PC-3 (cell line): ENCODE results near the gene PIGH. TPM values are rescaled to one million over a fixed set of nuclear protein-coding genes. Genes with fewer than 3 reads are reported as not detected.

ENCODE experiments used
- ATAC-seq: fragments of 200-7000 bp; cut with Tn5 transposase; 2 replicates; pipeline ENCODE4 v1.9.1; 2020; ENCODE audit warnings: mild to moderate bottlenecking, moderate library complexity
- BruUV-seq: library from RNA; stranded (reverse); fragments of 400-500 nt; replicated peaks from 2 replicates; lab custom pipeline; 2021; lab: Mats Ljungman, UMichigan
- CTCF ChIA-PET: fragments of 300-600 bp; sonication (Branson Sonifier 250); formaldehyde crosslinking; loops from one replicate; lab custom pipeline; 2022; ENCODE audit warnings: antibody characterized with exemption; lab: Charles Lee
- POLR2A ChIA-PET: fragments of 300-600 bp; sonication (Branson Sonifier 250); formaldehyde crosslinking; loops from one replicate; lab custom pipeline; 2022; ENCODE audit warnings: antibody characterized with exemption; ENCODE audit not compliant: unreplicated experiment; lab: Charles Lee
- DNase-seq: peaks from one replicate; pipeline ENCODE4 v3.0.0-alpha.2; 2015
- H2AFZ ChIP-seq: fragments of 300-600 bp; sonication (generic); 2 replicates; pipeline ENCODE4 v1.6.0; 2016; ENCODE audit warnings: antibody characterized with exemption, low read length
- H3F3A ChIP-seq: fragments of 300-600 bp; sonication (generic); one replicate; pipeline ENCODE4 v1.6.0; 2017; ENCODE audit warnings: antibody characterized with exemption, low read length, control low read depth, mild to moderate bottlenecking; ENCODE audit not compliant: unreplicated experiment
- H3K27ac ChIP-seq: fragments of 300-600 bp; sonication (generic); 2 replicates; pipeline ENCODE4 v1.5.1; 2016; ENCODE audit warnings: mild to moderate bottlenecking, low read length
- H3K27me3 ChIP-seq: fragments of 300-600 bp; sonication (generic); 2 replicates; pipeline ENCODE4 v1.6.1; 2016; ENCODE audit warnings: low read length, mixed read lengths
- H3K36me3 ChIP-seq: fragments of 300-600 bp; sonication (generic); 2 replicates; pipeline ENCODE4 v1.6.1; 2016; ENCODE audit warnings: low read depth, mixed run types, low read length, mixed read lengths
- H3K4me1 ChIP-seq: fragments of 300-600 bp; sonication (generic); 2 replicates; pipeline ENCODE4 v1.5.1; 2016; ENCODE audit warnings: low read length; ENCODE audit not compliant: insufficient read depth
- H3K4me2 ChIP-seq: fragments of 300-600 bp; sonication (generic); 2 replicates; pipeline ENCODE4 v1.6.0; 2016; ENCODE audit warnings: low read length
- H3K4me3 ChIP-seq: fragments of 300-600 bp; sonication (generic); 2 replicates; pipeline ENCODE4 v1.5.1; 2016; ENCODE audit warnings: mild to moderate bottlenecking, low read length, mixed read lengths
- H3K79me2 ChIP-seq: fragments of 300-600 bp; sonication (generic); 2 replicates; pipeline ENCODE4 v1.6.1; 2017; ENCODE audit warnings: low read length, mixed read lengths
- H3K9ac ChIP-seq: fragments of 300-600 bp; sonication (generic); 2 replicates; pipeline ENCODE4 v1.6.0; 2016; ENCODE audit warnings: mild to moderate bottlenecking, low read length
- H3K9me2 ChIP-seq: fragments of 300-600 bp; sonication (generic); replicated peaks from 2 replicates; pipeline ENCODE4 v1.6.1; 2016; ENCODE audit warnings: mixed run types, low read length, mixed read lengths
- H3K9me3 ChIP-seq: fragments of 300-600 bp; sonication (generic); 2 replicates; pipeline ENCODE4 v1.6.1; 2016; ENCODE audit warnings: low read length, mixed read lengths
- H4K20me1 ChIP-seq: fragments of 300-600 bp; sonication (generic); 2 replicates; pipeline ENCODE4 v1.6.1; 2016; ENCODE audit warnings: low read length, mixed read lengths
- CTCF ChIP-seq: fragments of 300-600 bp; sonication (generic); conservative IDR thresholded peaks from 2 replicates; pipeline ENCODE4 v1.5.1; 2017; ENCODE audit warnings: antibody characterized with exemption, low read depth, mild to moderate bottlenecking, low read length
- EZH2 ChIP-seq: fragments of 300-600 bp; sonication (generic); IDR thresholded peaks from one replicate; pipeline ENCODE4 v1.6.1; 2017; ENCODE audit warnings: antibody characterized with exemption, mild to moderate bottlenecking, low read length; ENCODE audit not compliant: unreplicated experiment
- EZH2phosphoT487 ChIP-seq: fragments of 300-600 bp; sonication (generic); IDR thresholded peaks from 2 replicates; pipeline ENCODE4 v1.6.1; 2018; ENCODE audit warnings: mild to moderate bottlenecking, antibody characterized with exemption, low read length, borderline replicate concordance
- intact Hi-C: fragments of 100-400 bp; cut with micrococcal nuclease; formaldehyde crosslinking; loops from 2 replicates; pipeline ENCODE4 v1.9.0; 2023
- total RNA-seq: library from RNA; depleted of rRNA; stranded (reverse); fragments of >200 nt; gene quantifications from 2 replicates; pipeline ENCODE4 v1.2.3, GENCODE V29; 2014

The PIGH gene
- total RNA-seq, 1 experiment from 2014 or later: 66.4 TPM

GRCh38 chr14:67641902-67642749 lies 42.1 kb upstream of the PIGH start:
- Histone ChIP-seq H2AFZ (no peak overlapping the region), H3K79me2 (no peaks in the 10 kb centered on the region), H4K20me1 (no peaks in the 10 kb centered on the region), H3K27me3 (no peaks in the 10 kb centered on the region), H3F3A (no peaks in the 10 kb centered on the region), H3K9ac (no peak overlapping the region), H3K9me3 (no peaks in the 10 kb centered on the region), H3K4me1 (no peaks in the 10 kb centered on the region), H3K9me2 (no peaks in the 10 kb centered on the region), H3K27ac (no peak overlapping the region), H3K36me3 (peaks cover under 1% of the 10 kb centered on the region; the same call in 1 of the 2 replicates), H3K4me3 (no peak overlapping the region), H3K4me2 (no peak overlapping the region)
- intact Hi-C loops: no loop called here
- ATAC-seq (no peak), DNase-seq (no peak)
- no TSS peak for BruUV-seq
- CTCF ChIA-PET: no interaction called here
- TF ChIP-seq EZH2 (no peak), CTCF (no peak), EZH2phosphoT487 (no peak)
- POLR2A ChIA-PET: interaction anchor here (0.6 kb wide), 1 partner anchor 42 kb away, joined by 4 read pairs; the partner anchor contains the start of gene PIGH

GRCh38 chr14:67641480-67641879 lies 41.4 kb upstream of the PIGH start:
- Histone ChIP-seq H3K4me3 (no peak overlapping the region), H3K27me3 (no peaks in the 10 kb centered on the region), H2AFZ (no peak overlapping the region), H3K9ac (no peak overlapping the region), H3K4me2 (no peak overlapping the region), H3K36me3 (no peaks in the 10 kb centered on the region; the same call in 1 of the 2 replicates), H3K27ac (no peak overlapping the region), H3K79me2 (no peaks in the 10 kb centered on the region), H3K9me2 (no peaks in the 10 kb centered on the region), H3F3A (no peaks in the 10 kb centered on the region), H3K9me3 (no peaks in the 10 kb centered on the region), H4K20me1 (no peaks in the 10 kb centered on the region), H3K4me1 (no peaks in the 10 kb centered on the region)
- intact Hi-C loops: no loop called here
- CTCF ChIA-PET: no interaction called here
- TF ChIP-seq CTCF (no peak), EZH2 (no peak), EZH2phosphoT487 (no peak)
- ATAC-seq: no peak
- DNase-seq: no peak
- POLR2A ChIA-PET: no interaction called here
- no TSS peak for BruUV-seq

- no peaks in the 10 kb centered on the region for H3K9me3 ChIP-seq
Measured at GRCh38 chr14:67638642-67639041, 38.6 kb upstream of the PIGH start.

More at GRCh38 chr14:67638642-67639041, 38.6 kb upstream of the PIGH start:
- H3K9ac ChIP-seq: no peak overlapping the region
- H4K20me1 ChIP-seq: no peaks in the 10 kb centered on the region
- no peak overlapping the region for H3K27ac ChIP-seq
- H3K4me2 ChIP-seq: no peak overlapping the region
- H3K4me3 ChIP-seq: no peak overlapping the region
- ChIA-PET CTCF (no interaction called here), POLR2A (interaction anchor here (0.5 kb wide), 1 partner anchor 2000 kb away, joined by 3 read pairs; no protein-coding TSS in a partner anchor)
- no peaks in the 10 kb centered on the region for H3K9me2 ChIP-seq
- no peak overlapping the region for H2AFZ ChIP-seq
- DNase-seq (no peak), ATAC-seq (no peak)
- no peaks in the 10 kb centered on the region for H3K79me2 ChIP-seq
- intact Hi-C loops: no loop called here
- H3K4me1 ChIP-seq: no peaks in the 10 kb centered on the region
- no peaks in the 10 kb centered on the region for H3F3A ChIP-seq
- TF ChIP-seq EZH2phosphoT487 (no peak), CTCF (no peak), EZH2 (no peak)
- no TSS peak for BruUV-seq
- H3K36me3 ChIP-seq: no peaks in the 10 kb centered on the region
- H3K27me3 ChIP-seq: no peaks in the 10 kb centered on the region
